GM19372 (cell line): ENCODE results near the gene ZC3H4.
"Not testable (repeated sequence)": the region's sequence is repeated elsewhere in the genome, so short reads cannot be mapped to it uniquely, and the experiment has no call there.

ENCODE experiments used
- ATAC-seq: cut with Tn5 transposase; IDR thresholded peaks from one replicate; pipeline ENCODE4 v1.9.1; 2021; ENCODE audit warnings: mild to moderate bottlenecking, low read depth, moderate library complexity; ENCODE audit not compliant: unreplicated experiment

Gene ZC3H4

DNA sequence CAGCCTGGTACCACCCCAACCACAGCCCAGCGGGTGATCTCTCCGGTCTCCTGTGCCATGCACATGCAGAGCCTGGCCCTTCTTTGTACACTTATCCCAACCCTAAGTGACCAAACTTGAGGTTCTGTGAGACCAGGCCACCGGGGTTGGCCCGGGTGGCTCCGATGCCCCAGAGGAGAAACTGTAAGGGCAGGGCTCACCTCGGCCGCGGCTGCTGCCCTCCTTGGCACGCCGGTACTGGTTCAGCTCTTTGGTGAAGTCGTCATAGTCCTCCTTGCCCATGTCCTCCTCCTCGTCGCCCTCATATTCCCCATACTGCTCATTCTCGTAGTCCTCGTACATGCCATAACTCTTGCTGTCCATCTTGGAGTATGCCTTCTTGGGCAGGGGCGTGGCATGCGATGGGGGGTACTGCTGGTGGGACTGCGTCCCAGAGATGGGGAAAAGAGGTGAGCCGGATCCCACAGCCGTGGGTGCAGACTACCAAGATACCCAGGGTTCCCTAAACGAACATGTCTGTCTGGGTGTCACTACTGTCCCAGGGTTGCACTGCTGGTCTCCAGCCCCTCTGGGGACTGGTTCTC lies 23.7 kb downstream of the ZC3H4 start:
- ATAC-seq: no peak

DNA sequence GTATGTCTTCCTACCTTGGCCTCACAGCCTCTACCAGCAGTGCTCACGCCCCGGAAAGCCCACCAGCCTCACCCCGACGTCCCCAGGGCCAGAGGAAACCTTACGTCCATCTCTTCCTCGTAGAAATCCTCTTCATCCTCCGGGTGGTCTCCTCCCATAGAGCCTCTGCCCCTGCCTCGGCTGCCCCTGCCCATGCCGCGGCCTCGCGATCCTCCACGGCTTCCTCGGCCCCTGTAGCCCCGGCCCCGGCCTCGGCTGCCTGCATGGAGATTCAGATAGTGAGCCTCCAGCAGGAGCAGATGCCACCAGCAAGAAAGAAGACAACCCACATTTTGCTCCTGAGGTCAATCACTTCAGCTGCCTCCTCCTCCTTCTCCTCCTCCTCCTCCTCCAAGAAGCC lies 27.3 kb downstream of the ZC3H4 start:
- no peak for ATAC-seq

- ATAC-seq: no peak
Measured at GRCh38 chr19:47084879-47085439, 28.6 kb downstream of the ZC3H4 start.

DNA sequence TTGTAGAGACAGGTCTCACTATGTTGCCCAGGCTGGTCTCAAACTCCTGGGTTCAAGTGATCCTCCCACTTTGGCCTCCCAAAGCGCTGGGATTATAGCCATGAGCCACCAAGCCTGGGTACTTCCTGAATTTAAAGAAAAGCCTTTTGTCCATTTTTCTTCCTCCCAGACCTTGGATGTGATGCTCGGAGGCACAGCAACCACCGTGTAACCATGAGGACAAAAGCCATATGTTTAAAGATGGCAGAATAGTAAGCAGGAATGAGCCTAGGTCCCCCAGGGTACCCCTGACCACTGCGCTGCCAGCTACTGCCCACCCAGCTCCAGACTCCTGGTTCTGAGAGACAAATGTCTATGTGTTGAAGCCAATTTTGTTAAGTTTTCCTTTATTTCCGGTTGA lies 31.1 kb downstream of the ZC3H4 start:
- ATAC-seq: no peak

DNA sequence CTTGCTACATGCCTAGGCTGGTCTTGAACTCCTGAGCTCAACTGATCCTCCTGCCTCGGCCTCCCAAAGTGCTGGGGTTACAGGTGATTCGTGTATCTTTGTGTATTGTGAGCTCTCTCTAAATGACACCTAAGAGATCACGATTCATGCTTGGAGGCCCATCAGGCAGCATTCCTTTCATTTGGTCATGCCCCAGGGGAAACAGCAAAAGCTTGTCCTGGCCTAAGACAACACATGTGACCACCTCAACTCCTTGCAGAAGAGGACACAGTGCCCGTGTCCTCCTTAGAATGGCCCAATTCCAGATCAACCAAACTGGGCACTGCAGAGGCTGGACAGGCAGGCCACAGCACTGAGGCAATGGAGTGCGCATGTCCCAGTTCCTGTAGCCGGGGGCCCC lies 32.5 kb downstream of the ZC3H4 start:
- ATAC-seq: no peak

DNA sequence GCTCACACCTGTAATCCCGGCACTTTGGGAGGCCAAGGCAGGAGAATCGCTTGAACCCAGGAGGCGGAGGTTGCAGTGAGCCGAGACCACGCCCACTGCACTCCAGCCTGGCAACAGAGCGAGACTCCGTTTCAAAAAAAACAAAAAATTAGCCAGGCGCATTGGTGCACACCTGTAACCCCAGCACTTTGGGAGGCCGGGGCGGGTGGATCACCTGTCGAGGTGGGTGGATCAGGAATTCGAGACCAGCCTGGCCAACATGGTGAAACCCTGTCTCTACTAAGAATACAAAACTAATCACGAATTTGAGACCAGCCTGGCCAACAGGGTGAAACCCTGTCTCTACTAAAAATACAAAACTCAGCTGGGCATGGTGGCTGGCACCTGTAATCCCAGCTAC lies 35.2 kb downstream of the ZC3H4 start:
- not testable (repeated sequence) for ATAC-seq

GRCh38 chr19:47075941-47076340 lies 37.6 kb downstream of the ZC3H4 start:
- ATAC-seq: no peak

GRCh38 chr19:47075179-47075810 lies 38.3 kb downstream of the ZC3H4 start:
- no peak for ATAC-seq

DNA sequence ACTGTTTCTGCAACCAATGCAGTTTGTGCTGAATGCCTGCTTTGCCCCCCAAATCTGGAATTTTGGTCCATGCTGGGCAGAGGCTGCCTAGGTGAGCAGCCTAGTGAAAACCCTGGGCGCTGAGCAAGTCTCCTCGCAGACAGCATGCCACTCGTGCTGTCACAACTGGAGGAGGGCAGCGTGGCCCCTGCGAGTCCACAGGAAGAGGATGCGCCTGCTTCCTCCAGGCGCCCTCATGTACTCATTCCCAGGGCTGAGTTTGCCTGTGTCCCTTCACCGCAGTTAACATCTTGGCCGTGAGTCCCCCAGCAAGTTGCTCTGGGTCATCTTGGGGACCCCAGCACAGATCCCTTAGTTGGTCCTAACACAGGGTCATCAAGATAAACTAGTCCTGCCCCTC lies 39.0 kb downstream of the ZC3H4 start:
- no peak for ATAC-seq

GRCh38 chr19:47073574-47073973 lies 40.0 kb downstream of the ZC3H4 start:
- ATAC-seq: no peak

DNA sequence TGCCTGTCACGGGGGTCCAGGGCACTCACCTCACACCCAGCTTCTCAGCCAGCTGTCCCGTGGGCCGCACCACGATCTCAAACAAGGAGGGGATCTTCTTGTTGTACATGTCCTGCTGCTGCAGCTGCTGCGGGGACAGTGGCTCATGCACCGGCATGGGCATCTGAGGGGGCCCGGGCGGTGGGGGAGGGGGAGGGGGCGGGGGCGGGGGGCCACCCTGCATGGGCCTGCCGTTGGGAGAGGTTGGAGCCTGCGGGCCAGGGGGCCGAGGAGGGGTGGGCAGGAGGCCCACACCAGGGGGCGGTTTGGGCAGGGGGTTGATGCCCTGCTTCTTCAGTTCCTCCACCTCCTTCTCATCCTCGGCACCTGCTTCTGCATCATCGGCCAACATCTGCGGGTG lies 41.3 kb downstream of the ZC3H4 start:
- ATAC-seq: no peak

- no peak for ATAC-seq
Measured at GRCh38 chr19:47071731-47072130, 41.8 kb downstream of the ZC3H4 start.

GRCh38 chr19:47070756-47071155 lies 42.8 kb downstream of the ZC3H4 start:
- ATAC-seq: no peak

DNA sequence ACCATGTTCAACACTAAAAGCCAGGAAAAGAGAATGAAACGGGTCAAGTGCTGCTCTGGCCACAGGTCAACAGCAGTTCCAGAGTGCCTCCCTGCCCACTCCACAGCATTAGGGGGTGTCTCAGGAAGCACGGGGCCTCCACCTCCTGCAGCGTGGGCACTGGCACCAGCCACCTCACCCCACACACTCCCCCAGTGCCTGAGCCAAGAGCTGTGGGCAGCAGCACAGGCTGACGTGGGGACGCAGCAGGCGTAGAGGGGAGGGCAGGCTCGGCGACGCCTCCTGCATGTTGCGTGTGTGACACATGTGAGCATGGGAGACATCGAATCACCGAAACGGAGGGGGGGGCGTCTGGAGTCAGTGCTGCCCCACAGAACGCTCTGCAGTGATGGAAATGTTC lies 43.8 kb downstream of the ZC3H4 start:
- ATAC-seq: no peak

- ATAC-seq: no peak
Measured at GRCh38 chr19:47068876-47069406, 44.6 kb downstream of the ZC3H4 start.

GRCh38 chr19:47068246-47068645 lies 45.3 kb downstream of the ZC3H4 start:
- no peak for ATAC-seq

DNA sequence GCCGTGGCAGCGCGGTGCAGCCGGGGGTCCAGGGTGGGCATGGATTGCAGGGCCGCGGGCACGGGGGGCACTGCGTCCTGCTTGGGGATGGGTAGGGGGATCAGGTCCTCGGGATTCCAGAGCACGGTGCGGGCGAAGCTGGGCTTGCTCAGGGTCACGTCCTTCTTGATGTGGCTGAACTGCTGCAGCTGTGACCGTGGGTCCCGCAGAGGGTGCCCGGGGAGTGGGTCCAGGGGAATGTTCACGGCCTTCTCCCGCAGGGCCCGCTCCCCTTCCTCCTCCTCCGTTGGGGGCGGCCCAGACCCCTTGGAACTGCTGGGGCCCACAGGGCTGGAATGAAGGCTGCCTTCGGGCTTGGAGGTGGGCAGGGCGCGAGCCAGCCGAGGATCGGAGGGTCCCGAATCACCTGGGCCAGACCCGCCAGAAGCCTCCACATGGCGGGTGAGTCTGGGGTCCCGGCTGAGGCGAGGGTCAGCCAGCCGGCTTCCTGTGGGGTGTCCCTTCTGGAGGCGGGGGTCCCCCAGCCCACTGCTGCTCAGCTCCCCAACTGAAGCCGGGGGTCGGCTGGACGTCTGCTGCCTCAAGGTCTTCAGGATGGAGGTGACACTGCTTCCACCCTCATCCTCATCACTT lies 46.2 kb downstream of the ZC3H4 start:
- ATAC-seq: no peak

GRCh38 chr19:47066376-47067214 lies 47.0 kb downstream of the ZC3H4 start:
- ATAC-seq: no peak

DNA sequence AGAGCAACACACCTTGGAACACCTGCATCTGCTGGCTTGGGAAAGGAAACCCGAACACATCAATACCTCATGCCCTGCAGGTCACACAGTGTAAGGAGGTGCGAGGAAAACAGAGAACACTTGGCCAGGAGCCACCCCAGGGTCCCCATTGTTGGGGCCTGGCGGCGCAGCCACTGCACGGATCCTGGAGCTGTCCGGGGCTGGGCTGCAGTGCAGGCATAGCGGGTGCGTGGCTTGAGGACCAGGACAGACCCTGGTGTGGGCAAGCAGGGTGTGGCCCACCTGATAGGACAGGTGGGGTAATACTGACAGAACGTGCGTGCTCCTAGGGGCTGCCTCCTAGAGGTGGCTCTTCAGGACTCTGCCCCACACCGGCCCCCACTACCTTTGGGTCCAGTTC lies 48.3 kb downstream of the ZC3H4 start:
- no peak for ATAC-seq

GRCh38 chr19:47063874-47064273 lies 49.7 kb downstream of the ZC3H4 start:
- no peak for ATAC-seq

DNA sequence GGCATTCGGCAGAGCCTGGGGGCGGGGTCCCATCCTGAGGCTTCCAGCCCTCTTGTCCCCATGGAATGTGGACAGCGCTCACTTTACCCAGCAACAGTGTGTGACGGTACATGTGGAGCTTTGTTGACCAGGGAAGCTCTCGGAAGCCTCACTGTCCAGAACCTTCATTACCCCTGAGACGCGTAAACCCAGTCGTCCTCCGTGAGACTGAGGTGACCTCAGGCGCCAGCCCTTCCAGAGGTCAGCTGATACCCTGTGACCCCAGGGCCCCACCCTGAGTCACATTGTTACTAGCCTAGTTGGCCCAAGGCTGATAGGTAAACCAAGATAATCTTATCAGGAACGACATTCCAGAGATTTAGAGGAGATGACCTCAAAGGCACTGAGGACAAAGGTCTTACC lies 55.0 kb downstream of the ZC3H4 start:
- no peak for ATAC-seq
